Hepatocyte (in vitro differentiated cells): ENCODE results near the gene TSPEAR. TPM values are rescaled to one million over a fixed set of nuclear protein-coding genes. Genes with fewer than 3 reads are reported as not detected.

Experiments used
- DNase-seq: peaks from one replicate; pipeline ENCODE4 v3.0.0-alpha.2; 2016; ENCODE audit warnings: low spot score
- H2AFZ ChIP-seq: fragments of 200-600 bp; sonication (generic); 2 replicates; pipeline ENCODE4 v1.6.0; 2016; ENCODE audit warnings: antibody characterized with exemption, mild to moderate bottlenecking
- H3K27ac ChIP-seq: fragments of 200-600 bp; sonication (generic); 2 replicates; pipeline ENCODE4 v1.5.1; 2016; ENCODE audit warnings: mild to moderate bottlenecking
- H3K27me3 ChIP-seq: fragments of 200-600 bp; sonication (generic); 2 replicates; pipeline ENCODE4 v1.6.1; 2016
- H3K36me3 ChIP-seq: fragments of 200-600 bp; sonication (generic); replicated peaks from 2 replicates; pipeline ENCODE4 v1.5.1; 2016; ENCODE audit warnings: low read depth; ENCODE audit not compliant: insufficient read depth
- H3K4me1 ChIP-seq: fragments of 200-600 bp; sonication (generic); 2 replicates; pipeline ENCODE4 v1.5.1; 2016; ENCODE audit warnings: mild to moderate bottlenecking, moderate library complexity; ENCODE audit not compliant: insufficient read depth
- H3K4me2 ChIP-seq: fragments of 200-600 bp; sonication (generic); 2 replicates; pipeline ENCODE4 v1.6.0; 2016
- H3K4me3 ChIP-seq: fragments of 200-600 bp; sonication (generic); 2 replicates; pipeline ENCODE4 v1.5.1; 2016; ENCODE audit warnings: mild to moderate bottlenecking
- H3K79me2 ChIP-seq: fragments of 200-600 bp; sonication (generic); 2 replicates; pipeline ENCODE4 v1.6.0; 2017; ENCODE audit warnings: mild to moderate bottlenecking
- H3K9me2 ChIP-seq: fragments of 200-600 bp; sonication (generic); replicated peaks from 2 replicates; pipeline ENCODE4 v1.6.0; 2017; ENCODE audit warnings: mild to moderate bottlenecking; ENCODE audit not compliant: insufficient read depth
- H3K9me3 ChIP-seq: fragments of 200-600 bp; sonication (generic); 2 replicates; pipeline ENCODE4 v1.5.1; 2016; ENCODE audit warnings: low read depth, mild to moderate bottlenecking
- H4K20me1 ChIP-seq: fragments of 200-600 bp; sonication (generic); 2 replicates; pipeline ENCODE4 v1.6.0; 2016; ENCODE audit warnings: mild to moderate bottlenecking; ENCODE audit not compliant: insufficient read depth, poor library complexity, severe bottlenecking
- EZH2 ChIP-seq: fragments of 200-600 bp; sonication (generic); IDR thresholded peaks from 2 replicates; pipeline ENCODE4 v1.6.1; 2016; ENCODE audit warnings: antibody characterized with exemption, mild to moderate bottlenecking, borderline replicate concordance
- EZH2phosphoT487 ChIP-seq: fragments of 200-600 bp; sonication (generic); IDR thresholded peaks from one replicate; pipeline ENCODE4 v1.6.1; 2018; ENCODE audit warnings: antibody characterized with exemption, mild to moderate bottlenecking, low read depth, moderate library complexity; ENCODE audit not compliant: unreplicated experiment, severe bottlenecking
- WGBS: methylation state at CpG from one replicate; pipeline ENCODE4 v1.1.6; 2016; ENCODE audit warnings: low lambda C conversion rate; ENCODE audit errors: missing lambda C conversion rate; 5-methylcytosine and 5-hydroxymethylcytosine counted together
- polyA plus RNA-seq: library from polyadenylated mRNA; unstranded; fragments of >200 nt; fragmentation: Nextera tagmentation; extraction: Ambion mirVana; gene quantifications from 2 replicates; pipeline ENCODE4 v1.2.1, GENCODE V29; 2016
- total RNA-seq: library from RNA; depleted of rRNA; stranded (reverse); fragments of >200 nt; gene quantifications from 2 replicates; pipeline ENCODE4 v1.2.3, GENCODE V29; 2014
- TF ChIP-seq, protein P1 (sequence below): fragments of 200-600 bp; sonication (generic); IDR thresholded peaks from 2 replicates; pipeline ENCODE4 v1.5.1; 2016; ENCODE audit warnings: antibody characterized with exemption, mild to moderate bottlenecking; ENCODE audit not compliant: poor library complexity

Gene TSPEAR
- total and polyA plus RNA-seq, 2 experiments from 2014 or later = 0.35 TPM; not detected in 1

DNA sequence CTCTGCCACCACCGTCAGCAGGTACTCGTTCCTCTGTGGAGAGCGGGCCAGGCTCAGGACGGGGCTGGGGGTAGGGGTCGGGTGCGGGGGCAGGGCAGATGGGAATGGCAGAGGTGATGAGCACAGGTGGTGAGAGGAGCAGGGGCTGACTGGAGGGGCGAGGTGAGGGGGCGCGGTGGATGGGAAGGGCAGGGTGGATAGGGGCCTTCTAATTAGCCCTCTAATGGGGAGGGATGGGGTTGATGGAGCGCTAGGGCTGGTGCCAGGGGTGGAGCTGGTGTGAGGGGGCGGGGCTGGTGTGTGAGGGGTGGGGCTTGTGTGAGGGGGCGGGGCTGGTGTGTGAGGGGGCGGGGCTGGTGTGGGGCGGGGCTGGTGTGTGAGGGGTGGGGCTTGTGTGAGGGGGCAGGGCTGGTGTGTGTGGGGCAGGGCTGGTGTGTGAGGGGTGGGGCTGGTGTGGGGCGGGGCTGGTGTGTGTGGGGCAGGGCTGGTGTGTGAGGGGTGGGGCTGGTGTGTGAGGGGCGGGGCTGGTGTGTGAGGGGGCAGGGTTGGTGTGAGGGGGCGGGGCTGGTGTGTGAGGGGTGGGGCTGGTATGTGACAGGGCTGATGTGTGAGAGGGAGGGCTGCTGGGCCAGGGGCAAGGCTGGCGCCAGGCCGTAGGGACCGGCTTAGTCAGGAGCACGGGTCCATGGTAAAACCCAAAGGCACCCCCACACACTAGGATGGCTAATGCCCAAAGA is 177.3 kb downstream of the TSPEAR start:
- H3K4me1 ChIP-seq = no peaks in the 10 kb centered on the region
- H3K9me2 ChIP-seq = no peaks in the 10 kb centered on the region
- no peak overlapping the region for H3K4me2 ChIP-seq
- H2AFZ ChIP-seq = no peak overlapping the region
- no peak for DNase-seq
- no peaks in the 10 kb centered on the region for H3K9me3 ChIP-seq
- TF ChIP-seq, protein P1, sequence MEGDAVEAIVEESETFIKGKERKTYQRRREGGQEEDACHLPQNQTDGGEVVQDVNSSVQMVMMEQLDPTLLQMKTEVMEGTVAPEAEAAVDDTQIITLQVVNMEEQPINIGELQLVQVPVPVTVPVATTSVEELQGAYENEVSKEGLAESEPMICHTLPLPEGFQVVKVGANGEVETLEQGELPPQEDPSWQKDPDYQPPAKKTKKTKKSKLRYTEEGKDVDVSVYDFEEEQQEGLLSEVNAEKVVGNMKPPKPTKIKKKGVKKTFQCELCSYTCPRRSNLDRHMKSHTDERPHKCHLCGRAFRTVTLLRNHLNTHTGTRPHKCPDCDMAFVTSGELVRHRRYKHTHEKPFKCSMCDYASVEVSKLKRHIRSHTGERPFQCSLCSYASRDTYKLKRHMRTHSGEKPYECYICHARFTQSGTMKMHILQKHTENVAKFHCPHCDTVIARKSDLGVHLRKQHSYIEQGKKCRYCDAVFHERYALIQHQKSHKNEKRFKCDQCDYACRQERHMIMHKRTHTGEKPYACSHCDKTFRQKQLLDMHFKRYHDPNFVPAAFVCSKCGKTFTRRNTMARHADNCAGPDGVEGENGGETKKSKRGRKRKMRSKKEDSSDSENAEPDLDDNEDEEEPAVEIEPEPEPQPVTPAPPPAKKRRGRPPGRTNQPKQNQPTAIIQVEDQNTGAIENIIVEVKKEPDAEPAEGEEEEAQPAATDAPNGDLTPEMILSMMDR = no peak
- H3K27me3 ChIP-seq = no peaks in the 10 kb centered on the region
- H3K27ac ChIP-seq = no peak overlapping the region
- H3K36me3 ChIP-seq = no peaks in the 10 kb centered on the region
- H3K4me3 ChIP-seq = no peak overlapping the region
- no peaks in the 10 kb centered on the region for H3K79me2 ChIP-seq
- no peaks in the 10 kb centered on the region for H4K20me1 ChIP-seq
- 94% methylated on average over 11 of the region's 21 CpGs for WGBS

GRCh38 chr21:44533121-44533890 is 178.1 kb downstream of the TSPEAR start:
- Histone ChIP-seq H3K9me3 (no peaks in the 10 kb centered on the region), H3K27ac (no peak overlapping the region), H3K4me1 (no peaks in the 10 kb centered on the region), H3K4me3 (no peak overlapping the region), H2AFZ (no peak overlapping the region), H3K36me3 (no peaks in the 10 kb centered on the region), H3K27me3 (no peaks in the 10 kb centered on the region), H3K4me2 (no peak overlapping the region), H3K9me2 (no peaks in the 10 kb centered on the region), H3K79me2 (no peaks in the 10 kb centered on the region), H4K20me1 (no peaks in the 10 kb centered on the region)
- TF ChIP-seq EZH2 (no peak), EZH2phosphoT487 (no peak)
- TF ChIP-seq, protein P1 = no peak
- 93% methylated on average over 32 of the region's 37 CpGs for WGBS
- DNase-seq = no peak

GRCh38 chr21:44532712-44533111 is 178.7 kb downstream of the TSPEAR start:
- H3K4me1 ChIP-seq = no peaks in the 10 kb centered on the region
- H3K79me2 ChIP-seq = no peaks in the 10 kb centered on the region
- 94% methylated on average over 16 of the region's 16 CpGs for WGBS
- DNase-seq = no peak
- no peak overlapping the region for H3K27ac ChIP-seq
- H3K9me2 ChIP-seq = no peaks in the 10 kb centered on the region
- H3K27me3 ChIP-seq = no peaks in the 10 kb centered on the region
- H2AFZ ChIP-seq = no peak overlapping the region
- no peak for TF ChIP-seq EZH2phosphoT487
- TF ChIP-seq, protein P1 = no peak
- no peak for TF ChIP-seq EZH2
- no peaks in the 10 kb centered on the region for H3K9me3 ChIP-seq
- no peak overlapping the region for H3K4me3 ChIP-seq
- H3K4me2 ChIP-seq = no peak overlapping the region
- no peaks in the 10 kb centered on the region for H3K36me3 ChIP-seq
- no peaks in the 10 kb centered on the region for H4K20me1 ChIP-seq
